Measurements from ENCODE around the gene PUS3. TPM values are rescaled to one million over a fixed set of nuclear protein-coding genes. Genes with fewer than 3 reads are reported as not detected.

The PUS3 gene
- total RNA-seq, 4 donors from 2014 or later: 6.6 to 11.2 (median 8.1) TPM

DNA sequence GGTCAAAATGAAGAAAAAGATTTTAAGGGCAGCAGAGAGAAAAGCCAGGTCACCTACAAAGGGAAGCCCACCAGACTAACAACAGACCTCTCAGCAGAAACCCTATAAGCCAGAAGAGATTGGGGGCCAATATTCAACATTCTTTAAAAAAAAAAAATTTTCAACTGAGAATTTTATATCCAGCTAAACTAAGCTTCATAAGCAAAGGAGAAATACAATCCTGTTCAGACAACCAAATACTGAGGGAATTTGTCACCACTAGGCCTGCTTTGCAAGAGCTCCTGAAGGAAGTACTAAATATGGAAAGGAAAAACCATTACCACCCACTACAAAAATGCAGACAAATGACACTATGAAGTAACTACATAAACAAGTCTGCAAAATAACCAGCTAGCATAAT lies 56.8 kb downstream of the PUS3 start:
- H3K4me3 ChIP-seq (ENCODE audit: low read depth, poor library complexity, severe bottlenecking): no peak overlapping the region
- TF ChIP-seq, protein P1, sequence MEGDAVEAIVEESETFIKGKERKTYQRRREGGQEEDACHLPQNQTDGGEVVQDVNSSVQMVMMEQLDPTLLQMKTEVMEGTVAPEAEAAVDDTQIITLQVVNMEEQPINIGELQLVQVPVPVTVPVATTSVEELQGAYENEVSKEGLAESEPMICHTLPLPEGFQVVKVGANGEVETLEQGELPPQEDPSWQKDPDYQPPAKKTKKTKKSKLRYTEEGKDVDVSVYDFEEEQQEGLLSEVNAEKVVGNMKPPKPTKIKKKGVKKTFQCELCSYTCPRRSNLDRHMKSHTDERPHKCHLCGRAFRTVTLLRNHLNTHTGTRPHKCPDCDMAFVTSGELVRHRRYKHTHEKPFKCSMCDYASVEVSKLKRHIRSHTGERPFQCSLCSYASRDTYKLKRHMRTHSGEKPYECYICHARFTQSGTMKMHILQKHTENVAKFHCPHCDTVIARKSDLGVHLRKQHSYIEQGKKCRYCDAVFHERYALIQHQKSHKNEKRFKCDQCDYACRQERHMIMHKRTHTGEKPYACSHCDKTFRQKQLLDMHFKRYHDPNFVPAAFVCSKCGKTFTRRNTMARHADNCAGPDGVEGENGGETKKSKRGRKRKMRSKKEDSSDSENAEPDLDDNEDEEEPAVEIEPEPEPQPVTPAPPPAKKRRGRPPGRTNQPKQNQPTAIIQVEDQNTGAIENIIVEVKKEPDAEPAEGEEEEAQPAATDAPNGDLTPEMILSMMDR (IDR thresholded peaks at IDR 0.05): no peak
- TF ChIP-seq POLR2A (IDR thresholded peaks at IDR 0.05): no peak
- intact Hi-C loops (cut with DNase I; ENCODE audit: low total_unique reads): no loop called here
- no peak for DNase-seq (ENCODE audit: low spot score in 2 of 2)

Other genes with a start within 250 kb of the PUS3 start
- gene ACRV1, start 222.4 kb downstream of the PUS3 start, total RNA-seq: not detected
- not detected for gene PATE1, start 156.9 kb downstream of the PUS3 start, total RNA-seq
- not detected for gene PATE2, start 124.4 kb downstream of the PUS3 start, total RNA-seq
- gene PATE3, start 115.1 kb downstream of the PUS3 start, total RNA-seq: not detected
- gene PATE4, start 69.9 kb downstream of the PUS3 start, total RNA-seq: not detected
- 1 to 10 TPM in 3 of 4 donors, under 1 TPM in 1; 0.99 to 2.8 (median 2.0) TPM for gene HYLS1, start 15.5 kb downstream of the PUS3 start, total RNA-seq
- under 1 TPM in 2 of 4 donors, not detected in 2; 0.17 to 0.42 TPM for gene DDX25, start 1.3 kb upstream of the PUS3 start, total RNA-seq
- gene VSIG10L2, start 42.8 kb upstream of the PUS3 start, total RNA-seq: 1 to 10 TPM; 1.4 to 7.2 (median 4.5) TPM
- gene CDON, start 159.7 kb upstream of the PUS3 start, total RNA-seq: 10 to 100 TPM; 12.3 to 21.0 (median 18.0) TPM

Data from lower leg skin (tissue), 4 donors.